Activated T-cell treated with anti-CD3 and anti-CD28 coated beads for 4 hours (primary cell): Measurements from ENCODE around the gene TRIM6.
A peak's percentile ranks its signal among the peaks of the same experiment; 100 is the strongest.
"Not testable (repeated sequence)": the region's sequence is repeated elsewhere in the genome, so short reads cannot be mapped to it uniquely, and the experiment has no call there.

ENCODE experiments used
- DNase-seq: peaks from one replicate; pipeline ENCODE4 v3.0.0-alpha.2; 2020

Gene TRIM6, protein sequence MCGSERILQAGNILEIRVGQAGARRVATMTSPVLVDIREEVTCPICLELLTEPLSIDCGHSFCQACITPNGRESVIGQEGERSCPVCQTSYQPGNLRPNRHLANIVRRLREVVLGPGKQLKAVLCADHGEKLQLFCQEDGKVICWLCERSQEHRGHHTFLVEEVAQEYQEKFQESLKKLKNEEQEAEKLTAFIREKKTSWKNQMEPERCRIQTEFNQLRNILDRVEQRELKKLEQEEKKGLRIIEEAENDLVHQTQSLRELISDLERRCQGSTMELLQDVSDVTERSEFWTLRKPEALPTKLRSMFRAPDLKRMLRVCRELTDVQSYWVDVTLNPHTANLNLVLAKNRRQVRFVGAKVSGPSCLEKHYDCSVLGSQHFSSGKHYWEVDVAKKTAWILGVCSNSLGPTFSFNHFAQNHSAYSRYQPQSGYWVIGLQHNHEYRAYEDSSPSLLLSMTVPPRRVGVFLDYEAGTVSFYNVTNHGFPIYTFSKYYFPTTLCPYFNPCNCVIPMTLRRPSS

DNA sequence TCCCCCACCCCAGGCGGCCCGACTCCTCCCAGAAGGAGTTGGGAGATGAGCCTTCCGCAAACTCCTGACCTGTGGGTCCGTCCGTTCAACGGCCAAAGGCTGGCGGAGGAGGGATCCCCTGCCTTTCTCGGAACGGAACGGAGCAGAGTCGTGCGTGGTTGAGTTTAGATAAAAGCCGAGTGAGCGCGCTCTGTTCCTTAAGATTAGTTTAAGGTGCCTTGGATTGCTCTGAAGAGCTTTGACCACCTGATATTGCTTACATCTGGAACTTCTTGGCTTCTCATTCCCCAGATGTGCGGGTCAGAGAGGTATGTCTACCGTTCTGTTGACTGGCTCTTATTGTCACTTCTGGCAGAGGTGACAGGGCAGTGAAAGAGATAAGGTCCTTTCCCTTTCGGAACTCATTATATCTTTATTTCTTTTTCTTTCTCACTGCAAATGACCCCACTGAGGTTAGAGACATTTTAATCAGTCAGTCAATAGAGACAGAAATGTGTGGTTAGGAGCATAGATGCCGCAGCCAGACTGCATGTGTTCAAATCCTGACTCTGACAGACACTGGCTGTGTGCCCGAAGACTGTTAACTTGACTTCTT, at the start of gene TRIM6:
TSS of gene TRIM6 (plus strand) at position 31 of the 595 bp plus-strand sequence. CDS start at position 292, 261 bp downstream.
- no peak for DNase-seq

DNA sequence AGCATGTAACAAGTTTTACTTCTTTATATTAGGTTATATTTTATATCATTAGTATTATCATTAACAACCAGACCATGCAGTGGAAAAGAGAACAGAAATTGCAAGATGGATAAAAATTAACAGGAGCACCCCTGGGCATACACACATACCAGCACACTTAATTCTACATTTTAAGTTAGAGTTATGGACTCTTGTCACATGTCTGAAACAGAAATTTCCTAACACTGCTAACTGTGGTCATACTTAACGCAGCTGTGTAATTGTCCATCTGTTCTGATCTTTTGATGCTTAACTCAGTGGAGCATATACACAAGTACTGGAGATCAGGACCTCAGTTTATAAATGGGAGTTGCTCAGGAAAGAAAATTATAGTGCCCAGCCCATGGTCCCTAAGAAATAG, 48.5 kb upstream of the TRIM6 start:
- DNase-seq: no peak

DNA sequence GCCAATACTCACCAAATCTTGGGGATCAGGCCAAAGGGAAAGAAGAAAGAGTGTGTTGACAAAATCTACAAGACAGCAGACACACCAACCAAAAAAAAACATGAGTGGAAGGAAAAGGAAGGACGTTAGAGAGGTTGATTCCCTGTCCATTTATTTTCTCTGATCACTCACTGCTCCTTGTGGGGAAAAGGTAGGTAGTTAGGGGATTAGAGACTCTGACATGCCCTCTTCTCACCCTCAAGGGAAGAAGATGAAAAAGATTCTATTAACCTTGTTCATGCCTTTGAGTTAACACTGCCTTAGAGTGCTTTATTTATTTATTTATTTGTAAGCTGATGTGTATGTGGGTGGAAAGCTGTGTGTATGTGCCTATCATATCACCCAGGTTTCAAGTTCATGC, 48.0 kb upstream of the TRIM6 start, which contains the start of gene OR52H1:
TSS of gene OR52H1 (minus strand) at position 101 of the 400 bp plus-strand sequence. CDS start 3,035 bp downstream, outside the sequence.
- DNase-seq: no peak

DNA sequence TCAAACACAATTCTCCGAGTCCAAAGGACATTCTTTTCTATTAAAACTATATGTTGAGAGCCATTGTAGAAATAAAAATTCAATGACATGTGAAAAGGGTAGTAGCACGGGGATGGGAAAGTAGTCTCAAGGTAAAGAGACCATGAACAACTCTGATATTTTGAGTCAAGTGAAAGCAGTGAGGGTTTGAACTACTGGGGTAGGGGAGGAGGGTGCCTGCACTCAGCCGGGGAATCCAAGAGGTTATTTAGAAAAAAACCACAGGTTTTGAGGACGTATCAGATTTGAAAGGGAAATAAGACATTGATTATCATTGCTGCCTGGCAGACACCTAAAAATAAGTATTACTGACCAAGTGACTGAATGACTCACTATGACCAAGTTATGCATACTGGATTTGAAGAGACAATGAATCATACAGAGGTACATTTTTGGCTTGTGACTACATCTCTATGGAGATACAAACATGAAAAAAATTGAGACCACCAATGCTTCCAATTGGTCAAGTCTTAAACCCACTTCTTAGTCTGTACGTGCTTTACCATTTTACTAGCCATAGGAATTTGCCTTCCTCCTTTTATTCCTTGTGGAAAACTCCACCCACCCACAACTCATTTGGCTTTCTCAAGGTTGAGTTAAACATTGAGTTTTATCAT, 45.9 kb upstream of the TRIM6 start:
- DNase-seq: no peak

DNA sequence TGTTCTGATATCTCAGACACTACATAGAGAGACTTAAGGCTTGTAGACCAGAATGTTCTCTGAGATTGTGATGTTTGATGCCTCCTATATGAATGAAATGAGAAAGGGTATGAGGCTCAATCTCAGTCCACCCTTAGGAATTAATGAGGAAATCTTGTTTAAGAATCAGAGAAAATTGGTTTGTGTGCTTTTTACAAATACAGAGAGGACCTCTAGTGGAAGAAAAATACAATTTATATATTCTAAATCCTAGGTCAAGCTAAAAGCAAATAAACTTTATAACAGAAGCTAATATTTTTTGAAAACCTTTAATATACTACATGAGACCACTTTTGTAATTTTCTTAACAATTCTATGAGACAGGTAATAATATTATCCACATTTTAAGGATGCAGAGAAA, 43.1 kb upstream of the TRIM6 start:
- no peak for DNase-seq

DNA sequence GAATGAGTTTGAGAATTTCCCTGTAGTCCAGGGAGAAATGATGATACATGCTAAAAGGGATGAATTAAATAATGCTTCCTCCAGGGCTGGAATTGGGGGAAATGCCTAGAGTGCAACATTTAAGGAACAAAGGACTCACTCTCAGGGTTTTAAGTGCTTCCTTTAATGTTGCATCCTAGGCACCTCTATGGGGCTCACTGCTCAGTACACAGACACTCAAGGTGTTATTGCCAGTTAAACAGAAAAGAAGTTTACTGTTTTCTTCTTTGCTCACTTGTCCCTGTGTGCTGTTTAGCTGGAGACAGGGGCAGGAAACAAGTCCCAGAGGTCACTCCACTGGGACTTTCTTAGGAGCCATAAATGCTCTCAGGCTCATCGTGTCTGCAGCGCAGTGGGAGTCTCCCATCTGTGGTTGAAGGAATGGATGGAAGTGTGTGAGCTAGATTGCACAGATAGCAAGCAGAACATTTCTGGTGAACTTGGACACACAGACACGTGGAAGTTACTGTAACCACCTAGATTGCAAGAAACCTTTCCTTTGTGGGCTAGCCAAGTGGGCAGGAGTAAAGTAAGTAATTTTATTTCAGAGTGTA, 39.7 kb upstream of the TRIM6 start:
- DNase-seq: no peak

DNA sequence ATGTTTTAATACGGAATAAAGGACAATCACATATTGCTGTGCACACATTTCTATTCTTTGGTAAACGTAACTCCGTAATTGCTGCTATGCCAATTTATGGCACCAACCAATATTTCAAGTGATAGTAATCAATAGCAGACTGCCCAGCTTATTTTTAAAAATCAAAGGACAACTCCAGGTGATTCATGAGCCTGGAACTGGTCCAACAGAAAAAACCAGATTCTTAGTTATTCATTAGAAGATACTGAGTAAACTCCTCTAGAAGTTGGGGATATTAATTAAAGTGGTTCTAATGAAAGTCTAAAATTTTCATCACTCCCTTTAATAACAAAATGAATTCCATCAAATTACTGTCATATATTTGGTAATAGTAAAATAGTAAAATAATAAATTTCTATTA, 38.7 kb upstream of the TRIM6 start:
- no peak for DNase-seq

DNA sequence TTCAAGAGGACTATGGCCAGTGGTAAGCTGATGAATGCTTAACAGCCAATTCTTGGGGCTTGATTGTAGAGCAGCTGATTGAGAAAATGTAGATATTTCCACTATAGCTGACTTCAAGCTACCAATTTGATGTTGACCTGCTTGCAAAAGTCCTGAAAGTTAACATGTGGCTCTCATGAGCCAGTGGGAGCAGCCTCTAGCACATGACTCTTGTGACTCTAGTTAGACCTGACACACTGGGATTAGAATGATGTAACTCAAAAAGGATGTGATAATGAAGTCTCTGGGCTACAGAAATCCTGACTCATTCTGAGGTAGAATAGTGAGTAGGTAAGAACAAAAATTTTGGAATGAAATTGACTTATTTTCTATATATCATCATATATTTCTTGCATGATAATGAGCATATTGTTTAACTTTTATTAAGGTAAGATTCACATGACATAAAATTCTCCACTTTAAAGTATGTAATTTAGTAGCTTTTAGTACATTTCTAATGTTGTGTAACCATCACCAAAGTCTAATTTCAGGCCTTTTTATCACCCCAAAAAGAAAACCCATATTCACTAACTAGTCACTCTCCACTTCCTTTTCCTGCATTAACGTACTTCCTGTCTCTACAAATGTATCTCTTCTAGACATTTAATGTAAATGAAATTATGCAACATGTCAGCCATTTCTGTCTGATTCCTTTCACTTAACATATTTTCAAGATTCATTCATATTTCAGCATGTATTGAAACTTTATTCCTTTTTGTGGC, 32.0 kb upstream of the TRIM6 start:
- DNase-seq: no peak

DNA sequence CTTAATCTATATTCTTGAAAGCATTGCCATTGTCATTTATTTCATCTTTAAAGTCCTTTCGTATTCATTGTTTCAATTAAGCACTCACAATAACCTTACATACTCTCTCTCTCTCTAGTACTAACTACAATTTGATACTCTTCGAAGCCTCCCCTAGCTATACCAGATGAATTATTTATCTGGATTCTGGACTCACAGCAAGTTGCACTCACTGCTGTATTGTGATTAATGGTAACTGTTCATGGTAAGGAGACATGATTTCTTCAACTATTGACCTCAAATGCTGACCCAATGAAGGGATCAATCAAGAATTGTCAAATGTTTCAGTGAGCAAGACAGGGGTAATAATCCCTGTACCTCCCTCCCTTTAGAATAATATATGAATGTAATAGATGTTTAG, 21.8 kb upstream of the TRIM6 start:
- no peak for DNase-seq

DNA sequence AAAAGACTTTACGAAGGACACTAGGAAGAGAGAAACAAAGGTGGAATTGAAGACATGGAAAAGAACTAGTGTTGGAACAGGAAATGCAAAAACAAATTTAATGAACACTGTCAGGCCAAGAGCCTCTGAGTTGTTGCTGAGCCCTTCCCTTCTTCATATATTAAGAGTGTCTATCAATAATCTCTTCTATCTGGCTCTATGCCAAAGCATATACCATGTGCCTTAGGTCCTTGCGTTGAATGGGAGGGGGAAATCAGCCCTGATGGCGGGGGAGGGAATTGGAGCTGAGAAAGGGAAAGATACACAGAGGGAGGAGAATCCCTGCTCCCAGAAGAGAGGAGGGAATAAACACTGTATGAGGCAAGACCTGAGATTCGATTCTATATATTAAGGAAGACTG, 21.3 kb upstream of the TRIM6 start:
- no peak for DNase-seq

DNA sequence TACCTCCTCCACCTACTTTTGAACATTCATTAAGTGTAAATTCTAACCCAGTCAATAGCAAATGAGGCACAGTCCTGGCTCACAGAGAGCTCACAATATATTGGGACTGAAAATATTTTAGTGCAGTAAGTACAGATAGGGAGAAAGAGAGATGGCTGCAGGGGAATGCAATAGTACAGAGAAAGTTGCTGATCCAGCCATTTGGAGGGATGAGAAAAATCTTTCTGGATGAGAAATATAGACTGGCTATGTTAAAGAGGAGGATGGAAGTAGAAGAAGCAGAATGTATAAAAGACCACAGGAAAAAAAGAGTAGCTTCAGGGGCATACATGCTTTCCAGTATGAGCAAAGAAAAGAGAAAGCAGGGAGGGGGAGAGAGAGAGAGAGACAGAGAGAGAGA, 19.3 kb upstream of the TRIM6 start:
- no peak for DNase-seq

DNA sequence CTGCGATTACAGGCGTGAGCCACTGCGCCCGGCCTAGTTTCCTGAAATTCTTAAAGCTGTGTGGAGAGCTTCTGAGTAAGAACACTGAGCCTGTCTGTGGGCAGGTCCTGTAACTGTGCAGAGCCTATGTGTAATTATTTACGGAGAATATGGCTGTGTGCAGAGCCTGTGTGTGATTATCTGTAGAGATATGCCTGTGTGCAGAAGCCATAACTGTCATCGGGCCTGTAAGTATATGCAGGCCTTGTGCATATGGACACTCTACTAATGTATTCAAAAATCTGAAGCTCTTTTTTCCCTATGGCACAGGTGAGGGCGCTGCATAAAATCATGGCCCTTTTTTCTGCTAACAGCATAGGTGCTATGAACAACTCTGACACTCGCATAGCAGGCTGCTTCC, 15.9 kb upstream of the TRIM6 start, which contains the start of gene OR52B6:
TSS of gene OR52B6 (plus strand) at position 301 of the 400 bp plus-strand sequence. CDS start at position 301, 0 bp downstream.
- no peak for DNase-seq

DNA sequence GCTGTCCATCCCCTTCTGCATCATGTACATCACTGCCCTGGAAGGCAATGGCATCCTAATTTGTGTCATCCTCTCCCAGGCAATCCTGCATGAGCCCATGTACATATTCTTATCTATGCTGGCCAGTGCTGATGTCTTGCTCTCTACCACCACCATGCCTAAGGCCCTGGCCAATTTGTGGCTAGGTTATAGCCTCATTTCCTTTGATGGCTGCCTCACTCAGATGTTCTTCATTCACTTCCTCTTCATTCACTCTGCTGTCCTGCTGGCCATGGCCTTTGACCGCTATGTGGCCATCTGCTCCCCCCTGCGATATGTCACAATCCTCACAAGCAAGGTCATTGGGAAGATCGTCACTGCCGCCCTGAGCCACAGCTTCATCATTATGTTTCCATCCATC, 15.4 kb upstream of the TRIM6 start:
- DNase-seq: no peak

DNA sequence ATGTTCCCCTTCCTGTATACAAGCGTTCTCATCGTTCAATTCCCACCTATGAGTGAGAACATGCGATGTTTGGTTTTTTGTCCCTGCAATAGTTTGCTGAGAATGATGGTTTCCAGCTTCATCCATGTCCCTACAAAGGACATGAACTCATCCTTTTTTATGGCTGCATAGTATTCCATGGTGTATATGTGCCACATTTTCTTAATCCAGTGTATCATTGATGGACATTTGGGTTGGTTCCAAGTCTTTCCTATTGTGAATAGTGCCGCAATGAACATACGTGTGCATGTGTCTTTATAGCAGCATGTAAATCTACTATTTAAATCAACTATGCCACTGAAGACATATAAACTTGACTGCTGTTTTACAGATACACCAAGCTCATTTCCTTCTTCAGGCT, 12.0 kb upstream of the TRIM6 start:
- DNase-seq: not testable (repeated sequence)

DNA sequence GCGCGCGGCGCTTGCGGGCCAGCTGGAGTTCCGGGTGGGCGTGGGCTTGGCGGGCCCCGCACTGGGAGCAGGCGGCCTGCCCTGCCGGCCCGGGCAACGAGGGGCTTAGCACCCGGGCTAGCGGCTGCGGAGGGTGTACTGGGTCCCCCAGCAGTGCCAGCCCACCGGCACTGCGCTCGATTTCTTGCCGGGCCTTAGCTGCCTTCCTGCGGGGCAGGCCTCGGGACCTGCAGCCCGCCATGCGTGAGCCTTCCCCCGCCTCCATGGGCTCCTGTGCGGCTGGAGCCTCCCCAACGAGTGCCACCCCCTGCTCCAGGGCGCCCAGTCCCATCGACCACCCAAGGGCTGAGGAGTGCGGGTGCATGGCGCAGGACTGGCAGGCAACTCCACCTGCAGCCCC, 6.5 kb upstream of the TRIM6 start:
- DNase-seq: not testable (repeated sequence)

DNA sequence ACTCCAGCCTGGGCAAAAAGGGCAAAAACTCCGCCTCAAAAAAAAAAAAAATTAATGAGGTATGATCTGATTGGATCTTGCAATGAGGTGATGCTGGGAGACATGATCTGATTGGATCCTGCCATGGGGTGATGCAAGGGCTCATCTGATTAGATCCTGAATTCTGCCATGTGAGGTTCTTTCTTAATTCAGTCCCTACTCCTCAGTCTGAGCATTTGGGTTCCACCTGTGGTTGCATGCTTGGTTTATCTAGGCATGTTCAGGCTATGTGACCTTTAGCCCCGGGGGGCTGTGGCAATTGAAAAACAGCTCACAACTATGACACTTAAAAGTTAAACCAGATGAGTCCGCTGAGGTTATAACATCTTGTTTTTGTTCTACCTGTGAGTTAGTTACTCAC, 4.8 kb upstream of the TRIM6 start:
- no peak for DNase-seq

DNA sequence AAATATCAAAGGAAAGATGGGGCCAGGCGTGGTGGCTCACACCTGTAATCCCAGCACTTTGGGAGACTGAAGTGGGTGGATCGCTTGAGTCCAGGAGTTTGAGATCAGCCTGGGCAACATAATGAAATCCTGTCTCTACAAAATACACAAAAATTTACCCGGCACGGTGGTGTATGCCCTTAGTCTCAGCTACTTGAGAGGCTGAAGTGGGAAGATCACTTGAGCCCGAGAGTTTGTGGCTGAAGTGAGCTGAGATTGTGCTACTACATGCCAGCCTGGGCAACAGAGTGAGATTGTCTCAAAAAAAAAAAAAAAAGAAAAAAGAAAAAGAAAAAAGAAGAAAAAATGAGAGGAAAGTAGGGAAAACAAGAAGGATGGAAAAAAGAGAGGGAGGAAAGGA, 3.8 kb upstream of the TRIM6 start:
- DNase-seq: no peak

DNA sequence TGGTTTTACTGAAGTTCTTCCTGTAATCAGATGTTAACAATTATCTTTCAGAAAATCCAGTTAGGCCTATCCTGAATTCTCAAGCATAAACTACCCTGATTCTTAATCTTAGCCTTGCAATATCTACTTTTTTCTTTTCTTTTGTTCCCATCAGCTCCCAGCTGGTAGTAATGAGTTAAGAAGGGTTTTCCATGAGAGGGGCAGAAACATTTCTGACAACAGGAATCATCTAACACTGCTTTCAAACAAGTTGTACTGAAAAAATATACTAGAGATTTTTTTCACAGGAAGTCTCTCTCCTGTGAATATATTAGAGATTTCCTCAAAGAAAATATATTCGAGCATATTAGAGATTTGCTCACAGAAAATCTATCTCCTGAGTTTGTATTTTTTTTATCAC, 3.3 kb upstream of the TRIM6 start:
- DNase-seq: no peak

DNA sequence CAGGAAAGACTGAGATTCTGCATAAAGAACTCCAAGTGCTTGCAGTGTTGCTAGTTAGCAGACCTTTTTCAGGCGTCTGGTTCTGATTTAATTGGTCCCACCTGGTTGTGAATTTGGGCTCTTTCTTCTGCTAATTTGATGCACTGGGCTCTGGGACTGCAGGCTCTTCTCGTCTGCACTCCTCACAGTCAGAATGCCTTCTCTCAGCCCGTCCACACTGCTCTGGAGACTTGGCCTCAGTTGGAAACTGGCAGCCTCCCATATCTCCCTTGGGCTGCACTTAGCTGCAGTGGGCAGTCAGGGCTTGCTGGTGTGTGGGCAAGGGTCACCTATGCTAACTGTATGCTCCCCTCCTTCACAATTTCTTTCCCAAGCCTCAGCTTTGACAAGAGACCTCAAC, 1.5 kb downstream of the TRIM6 start:
- no peak for DNase-seq

DNA sequence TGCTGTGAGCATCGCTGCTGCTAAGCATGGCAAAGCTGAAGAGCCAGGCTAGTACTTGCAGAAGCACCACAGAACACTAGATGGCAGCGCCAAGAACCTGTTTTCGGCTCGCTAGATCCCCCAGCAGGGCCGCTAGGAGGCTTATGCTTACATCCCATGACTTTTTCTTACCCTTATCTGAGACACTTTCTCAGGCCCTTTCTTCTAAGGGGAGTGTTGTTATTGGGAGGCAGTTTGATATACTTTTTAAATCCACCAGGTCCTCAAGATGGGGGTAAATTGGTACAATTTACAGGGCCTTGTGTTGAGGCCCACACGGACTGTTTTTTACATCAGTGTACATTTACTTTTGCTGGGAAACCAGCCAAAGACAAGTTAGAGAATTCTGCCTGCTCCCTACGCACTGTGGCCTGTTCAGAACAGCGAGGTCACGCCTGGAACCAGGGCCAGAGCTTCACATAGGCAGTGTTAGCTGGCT, 4.0 kb downstream of the TRIM6 start:
- peak; percentile 37 for DNase-seq

DNA sequence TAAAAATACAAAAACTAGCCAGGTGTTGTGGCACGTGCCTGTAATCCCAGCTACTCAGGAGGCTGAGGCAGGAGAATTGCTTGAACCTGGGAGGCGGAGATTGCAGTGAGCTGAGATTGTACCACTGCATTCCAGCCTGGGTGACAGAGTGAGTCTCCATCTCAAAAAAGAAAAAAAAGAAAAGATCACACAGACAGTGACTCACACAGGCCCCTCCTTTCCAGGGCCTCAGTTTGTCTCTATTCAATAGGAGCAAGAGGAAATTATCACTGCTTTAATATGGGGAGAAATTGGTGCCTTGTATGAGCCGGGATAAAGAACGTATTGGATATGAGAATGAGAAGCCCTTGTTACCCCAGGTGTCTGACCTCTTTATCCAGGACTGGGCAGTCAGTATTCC, 6.4 kb downstream of the TRIM6 start:
- DNase-seq: not testable (repeated sequence)

DNA sequence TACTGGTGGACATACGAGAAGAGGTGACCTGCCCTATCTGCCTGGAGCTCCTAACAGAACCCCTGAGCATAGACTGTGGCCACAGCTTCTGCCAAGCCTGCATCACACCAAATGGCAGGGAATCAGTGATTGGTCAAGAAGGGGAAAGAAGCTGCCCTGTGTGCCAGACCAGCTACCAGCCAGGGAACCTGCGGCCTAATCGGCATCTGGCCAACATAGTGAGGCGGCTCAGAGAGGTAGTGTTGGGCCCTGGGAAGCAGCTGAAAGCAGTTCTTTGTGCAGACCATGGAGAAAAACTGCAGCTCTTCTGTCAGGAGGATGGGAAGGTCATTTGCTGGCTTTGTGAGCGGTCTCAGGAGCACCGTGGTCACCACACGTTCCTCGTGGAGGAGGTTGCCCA, 6.9 kb downstream of the TRIM6 start:
- DNase-seq: no peak
